Vagina (tissue), 2 donors: Measurements from ENCODE around the gene ELOVL3. TPM values are rescaled to one million over a fixed set of nuclear protein-coding genes. Genes with fewer than 3 reads are reported as not detected.

Experiments used
- DNase-seq, 2 donors: peaks; one replicate each; pipeline ENCODE4 v3.0.0-alpha.2; 2017; ENCODE audit errors: extremely low spot score in 2 of 2
- H3K27ac ChIP-seq: fragments of 200-600 bp; sonication (generic); one replicate; pipeline ENCODE4 v1.5.1; 2019
- H3K27me3 ChIP-seq: fragments of 200-600 bp; sonication (generic); one replicate; pipeline ENCODE4 v1.5.1; 2019
- H3K36me3 ChIP-seq, 2 donors: fragments of 200-600 bp; sonication (generic); one replicate each; pipeline ENCODE4 v1.5.1; 2017 to 2019
- H3K4me1 ChIP-seq: fragments of 200-600 bp; sonication (generic); one replicate; pipeline ENCODE4 v1.5.1; 2019
- H3K4me3 ChIP-seq, 2 donors: fragments of 200-600 bp; sonication (generic); 1 replicate in 1 of 2; 2 replicates in 1 of 2; pipeline ENCODE4 v1.5.1; 2016 to 2019
- H3K9me3 ChIP-seq: fragments of 200-600 bp; sonication (generic); one replicate; pipeline ENCODE4 v1.5.1; 2019
- POLR2A ChIP-seq, 2 donors: fragments of 450-650 bp; IDR thresholded peaks; one replicate each; pipeline ENCODE4 v1.6.1; 2017; ENCODE audit warnings: antibody characterized with exemption in 2 of 2, mild to moderate bottlenecking in 2 of 2, moderate library complexity in 2 of 2
- POLR2AphosphoS5 ChIP-seq, 2 donors: sonication (generic); formaldehyde crosslinking; IDR thresholded peaks; one replicate each; pipeline ENCODE4 v1.9.0; 2017; ENCODE audit warnings: antibody characterized with exemption in 2 of 2, mild to moderate bottlenecking in 2 of 2, low read depth in 1 of 2; ENCODE audit not compliant: insufficient read depth in 1 of 2
- intact Hi-C: fragments of 100-400 bp; cut with DNase I; formaldehyde crosslinking; loops from one replicate; pipeline ENCODE4 v1.15.1; 2023
- total RNA-seq: library from RNA; depleted of rRNA; stranded (reverse); fragments of >200 nt; gene quantifications from one replicate; pipeline ENCODE4 v1.2.3, GENCODE V29; 2016
- TF ChIP-seq, protein P1 (sequence below), 3 experiments: fragments of 450-650 bp in 2 of 3; fragments of 200-600 bp in 1 of 3; sonication (generic) in 1 of 3; IDR thresholded peaks; one replicate each; pipeline ENCODE4 v1.5.1; 2017 to 2019; ENCODE audit warnings: antibody characterized with exemption in 3 of 3, mild to moderate bottlenecking in 2 of 3, moderate library complexity in 2 of 3

ELOVL3 gene
- total RNA-seq, 1 donor from 2014 or later, result not detected

DNA sequence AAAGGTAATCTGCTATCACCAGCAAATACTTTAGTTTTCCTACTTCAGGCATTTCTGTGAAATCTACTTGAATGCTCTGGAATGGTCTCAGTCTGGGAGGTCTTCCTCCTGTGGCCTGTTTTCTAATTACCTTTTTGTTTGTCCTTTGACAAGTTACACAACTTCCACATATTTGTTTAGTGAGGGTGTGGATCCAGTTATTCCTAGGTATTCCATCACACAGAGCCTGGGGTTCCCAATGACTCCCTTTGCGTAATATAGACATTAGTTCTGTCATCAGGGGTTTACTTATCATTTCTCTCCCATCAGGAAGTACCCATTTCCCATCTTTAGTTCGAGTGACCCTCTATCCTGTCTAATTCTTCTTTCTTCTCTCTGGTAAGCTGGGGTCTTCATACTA is 28.1 kb upstream of the ELOVL3 start:
- Histone ChIP-seq H3K36me3 (no peaks in the 10 kb centered on the region), H3K27me3 (no peaks in the 10 kb centered on the region), H3K9me3 (no peaks in the 10 kb centered on the region), H3K4me3 (no peak overlapping the region), H3K27ac (no peak overlapping the region), H3K4me1 (no peaks in the 10 kb centered on the region)
- intact Hi-C loops, result no loop called here
- no peak for DNase-seq
- TF ChIP-seq POLR2A (IDR thresholded peaks at IDR 0.05) (no peak), POLR2AphosphoS5 (IDR thresholded peaks at IDR 0.05; ENCODE audit: insufficient read depth in 1 of 2, low read depth in 1 of 2) (no peak)
- TF ChIP-seq, protein P1, sequence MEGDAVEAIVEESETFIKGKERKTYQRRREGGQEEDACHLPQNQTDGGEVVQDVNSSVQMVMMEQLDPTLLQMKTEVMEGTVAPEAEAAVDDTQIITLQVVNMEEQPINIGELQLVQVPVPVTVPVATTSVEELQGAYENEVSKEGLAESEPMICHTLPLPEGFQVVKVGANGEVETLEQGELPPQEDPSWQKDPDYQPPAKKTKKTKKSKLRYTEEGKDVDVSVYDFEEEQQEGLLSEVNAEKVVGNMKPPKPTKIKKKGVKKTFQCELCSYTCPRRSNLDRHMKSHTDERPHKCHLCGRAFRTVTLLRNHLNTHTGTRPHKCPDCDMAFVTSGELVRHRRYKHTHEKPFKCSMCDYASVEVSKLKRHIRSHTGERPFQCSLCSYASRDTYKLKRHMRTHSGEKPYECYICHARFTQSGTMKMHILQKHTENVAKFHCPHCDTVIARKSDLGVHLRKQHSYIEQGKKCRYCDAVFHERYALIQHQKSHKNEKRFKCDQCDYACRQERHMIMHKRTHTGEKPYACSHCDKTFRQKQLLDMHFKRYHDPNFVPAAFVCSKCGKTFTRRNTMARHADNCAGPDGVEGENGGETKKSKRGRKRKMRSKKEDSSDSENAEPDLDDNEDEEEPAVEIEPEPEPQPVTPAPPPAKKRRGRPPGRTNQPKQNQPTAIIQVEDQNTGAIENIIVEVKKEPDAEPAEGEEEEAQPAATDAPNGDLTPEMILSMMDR (IDR thresholded peaks at IDR 0.05), result no peak

DNA sequence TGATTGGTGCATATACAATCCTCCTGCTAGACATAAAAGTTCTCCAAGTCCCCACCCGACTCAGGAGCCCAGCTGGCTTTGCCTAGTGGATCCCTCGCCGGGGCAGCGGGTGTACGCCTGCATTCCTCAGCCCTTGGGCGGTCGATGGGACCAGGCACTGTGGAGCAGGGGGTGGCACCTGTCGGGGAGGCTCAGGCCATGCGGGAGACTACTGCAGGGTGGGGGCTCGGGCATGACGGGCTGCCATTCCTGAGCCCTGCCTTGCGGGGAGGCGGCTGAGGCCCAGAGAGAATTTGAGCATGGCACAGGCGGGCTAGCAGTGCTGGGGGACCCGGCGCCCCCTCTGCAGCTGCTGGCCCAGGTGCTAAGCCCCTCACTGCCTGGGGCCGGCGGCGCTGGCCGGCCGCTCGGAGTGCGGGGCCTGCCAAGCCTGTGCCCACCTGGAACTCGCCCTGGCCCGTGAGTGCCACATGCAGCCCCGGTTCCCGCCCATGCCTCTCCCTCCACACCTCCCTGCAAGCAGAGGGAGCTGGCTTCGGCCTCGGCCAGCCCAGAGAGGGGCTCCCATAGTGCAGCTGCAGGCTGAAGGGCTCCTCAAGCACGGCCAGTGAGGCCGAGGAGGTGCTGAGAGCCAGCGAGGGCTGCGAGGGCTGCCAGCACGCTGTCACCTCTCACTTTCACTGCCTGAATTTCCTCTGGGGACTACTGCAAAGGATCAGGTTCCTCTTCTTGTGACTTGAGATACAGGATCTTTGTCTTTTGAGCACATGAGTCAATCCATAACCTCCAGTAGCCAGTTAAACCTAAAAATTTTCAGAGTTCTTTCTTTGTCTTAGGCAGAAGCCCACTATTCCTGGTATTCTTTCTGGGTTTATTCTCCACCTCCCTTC is 25.1 kb upstream of the ELOVL3 start:
- H3K27ac ChIP-seq, result no peak overlapping the region
- H3K36me3 ChIP-seq, result no peaks in the 10 kb centered on the region
- no peaks in the 10 kb centered on the region for H3K27me3 ChIP-seq
- intact Hi-C loops, result no loop called here
- DNase-seq, result no peak
- H3K9me3 ChIP-seq, result no peaks in the 10 kb centered on the region
- no peak overlapping the region for H3K4me3 ChIP-seq
- TF ChIP-seq POLR2AphosphoS5 (IDR thresholded peaks at IDR 0.05; ENCODE audit: insufficient read depth in 1 of 2, low read depth in 1 of 2) (no peak), POLR2A (IDR thresholded peaks at IDR 0.05) (no peak)
- TF ChIP-seq, protein P1 (IDR thresholded peaks at IDR 0.05), result no peak
- H3K4me1 ChIP-seq, result no peaks in the 10 kb centered on the region

DNA sequence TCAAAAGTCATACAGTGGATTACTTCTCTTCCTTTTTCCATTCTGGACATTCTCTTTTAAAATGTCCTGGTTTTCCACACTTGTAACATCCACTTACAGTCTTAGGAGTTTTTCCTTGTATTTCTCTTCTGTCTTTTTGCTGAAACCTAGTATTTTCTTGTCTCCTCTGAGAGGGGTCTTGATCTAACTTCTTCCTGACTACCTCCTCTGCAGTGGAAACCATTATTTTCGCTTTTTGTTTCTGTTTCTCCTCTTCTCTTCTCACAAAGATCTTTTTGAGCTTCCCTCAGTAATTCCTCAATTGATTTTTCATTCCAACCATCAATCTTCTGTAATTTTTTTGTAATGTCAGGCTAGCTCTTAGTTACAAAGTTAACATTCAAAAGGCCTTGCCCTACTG is 23.7 kb upstream of the ELOVL3 start:
- Histone ChIP-seq H3K4me3 (no peak overlapping the region), H3K27me3 (no peaks in the 10 kb centered on the region), H3K9me3 (no peaks in the 10 kb centered on the region), H3K4me1 (no peaks in the 10 kb centered on the region), H3K27ac (no peak overlapping the region), H3K36me3 (no peaks in the 10 kb centered on the region)
- TF ChIP-seq POLR2A (IDR thresholded peaks at IDR 0.05) (no peak), POLR2AphosphoS5 (IDR thresholded peaks at IDR 0.05; ENCODE audit: insufficient read depth in 1 of 2, low read depth in 1 of 2) (no peak)
- TF ChIP-seq, protein P1 (IDR thresholded peaks at IDR 0.05), result no peak
- intact Hi-C loops, result no loop called here
- no peak for DNase-seq

DNA sequence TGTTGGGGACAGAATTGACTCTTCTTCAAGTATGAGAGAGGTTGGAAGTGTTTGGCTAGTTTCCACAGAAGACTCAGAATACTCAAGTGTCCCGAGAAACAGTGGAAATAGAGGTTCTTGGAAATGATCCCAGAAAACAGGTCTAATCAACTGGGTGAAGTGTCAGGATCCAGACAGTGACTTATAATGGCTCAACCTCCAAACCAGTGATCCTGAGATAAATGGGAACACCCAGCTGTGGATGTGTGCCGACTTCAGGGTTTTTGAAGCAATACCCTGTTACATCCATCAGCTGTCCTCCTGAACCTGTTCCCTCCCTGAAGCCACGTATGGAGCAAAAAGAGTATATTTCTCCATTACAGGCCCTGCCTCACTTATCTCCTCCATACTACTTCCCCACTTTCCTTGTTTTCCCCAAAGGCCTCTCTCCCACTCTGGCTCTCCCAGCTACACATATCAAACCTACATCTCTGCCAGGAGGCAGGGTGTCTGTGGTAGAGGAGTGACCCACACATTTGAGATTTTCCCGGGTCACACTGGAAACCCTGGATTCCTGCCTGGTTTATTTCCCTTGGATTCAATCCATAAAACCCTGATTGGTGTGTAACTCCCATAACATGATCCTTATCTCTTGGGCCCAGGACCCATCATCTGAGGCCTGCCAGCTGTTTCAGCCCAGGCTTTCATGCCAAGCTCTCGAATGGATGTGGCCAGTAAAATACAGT is 17.6 kb upstream of the ELOVL3 start:
- Histone ChIP-seq H3K27ac (no peak overlapping the region), H3K27me3 (no peaks in the 10 kb centered on the region), H3K4me1 (peaks cover 13% of the 10 kb centered on the region), H3K9me3 (no peaks in the 10 kb centered on the region), H3K36me3 (no peaks in the 10 kb centered on the region), H3K4me3 (no peak overlapping the region)
- intact Hi-C loops, result no loop called here
- no peak for DNase-seq
- TF ChIP-seq POLR2AphosphoS5 (IDR thresholded peaks at IDR 0.05; ENCODE audit: insufficient read depth in 1 of 2, low read depth in 1 of 2), result no peak
- TF ChIP-seq POLR2A (IDR thresholded peaks at IDR 0.05), result no peak
- TF ChIP-seq, protein P1 (IDR thresholded peaks at IDR 0.05), result no peak
